Activated CD4-positive, alpha-beta T cell treated with anti-CD3 and anti-CD28 coated beads, Interleukin-2, amount 50 U/mL, for 4 hours (primary cell): ENCODE data around the gene HLA-DRB1.
"Not testable (repeated sequence)": the region's sequence is repeated elsewhere in the genome, so short reads cannot be mapped to it uniquely, and the experiment has no call there.

Source experiments
- DNase-seq, 2 experiments: peaks; one replicate each; pipeline ENCODE4 v3.0.0-alpha.2; 2020

HLA-DRB1 gene

DNA sequence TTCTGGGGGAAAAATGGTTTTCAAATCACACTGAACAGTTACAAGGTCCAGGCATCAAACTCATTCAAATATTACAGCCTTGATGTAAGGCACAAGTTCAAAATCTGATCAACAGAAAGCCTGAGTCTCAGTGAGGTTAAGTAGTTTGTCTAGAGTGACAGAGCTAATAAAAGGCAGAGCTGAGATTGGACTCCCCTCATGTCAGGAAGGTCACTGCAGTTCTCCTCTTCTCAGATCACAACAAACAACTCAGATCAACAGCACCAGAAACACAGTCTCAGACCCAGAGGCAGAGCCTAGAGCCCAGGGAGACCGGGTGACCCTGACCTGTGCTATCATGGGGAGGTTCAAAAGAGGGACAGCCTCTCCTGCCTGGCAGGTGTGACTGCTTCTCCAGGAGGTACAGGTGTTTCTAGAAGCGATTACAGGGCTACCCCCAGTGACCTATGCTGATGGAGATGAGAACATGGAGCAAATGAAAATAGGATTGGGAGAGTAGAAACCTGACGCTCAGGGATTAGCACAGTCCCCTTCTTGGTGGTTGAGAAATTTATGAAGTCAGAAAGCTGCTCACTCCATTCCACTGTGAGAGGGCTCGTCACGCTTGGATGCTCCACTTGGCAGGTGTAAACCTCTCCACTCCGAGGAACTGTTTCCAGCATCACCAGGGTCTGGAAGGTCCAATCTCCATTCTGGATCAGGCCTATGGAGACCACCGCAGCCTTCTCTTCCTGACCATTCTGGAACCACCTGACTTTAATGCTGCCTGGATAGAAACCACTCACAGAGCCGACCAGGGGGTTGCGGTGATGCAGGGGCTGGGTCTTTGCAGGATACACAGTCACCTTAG lies 35.3 kb downstream of the HLA-DRB1 start:
- no peak for DNase-seq

DNA sequence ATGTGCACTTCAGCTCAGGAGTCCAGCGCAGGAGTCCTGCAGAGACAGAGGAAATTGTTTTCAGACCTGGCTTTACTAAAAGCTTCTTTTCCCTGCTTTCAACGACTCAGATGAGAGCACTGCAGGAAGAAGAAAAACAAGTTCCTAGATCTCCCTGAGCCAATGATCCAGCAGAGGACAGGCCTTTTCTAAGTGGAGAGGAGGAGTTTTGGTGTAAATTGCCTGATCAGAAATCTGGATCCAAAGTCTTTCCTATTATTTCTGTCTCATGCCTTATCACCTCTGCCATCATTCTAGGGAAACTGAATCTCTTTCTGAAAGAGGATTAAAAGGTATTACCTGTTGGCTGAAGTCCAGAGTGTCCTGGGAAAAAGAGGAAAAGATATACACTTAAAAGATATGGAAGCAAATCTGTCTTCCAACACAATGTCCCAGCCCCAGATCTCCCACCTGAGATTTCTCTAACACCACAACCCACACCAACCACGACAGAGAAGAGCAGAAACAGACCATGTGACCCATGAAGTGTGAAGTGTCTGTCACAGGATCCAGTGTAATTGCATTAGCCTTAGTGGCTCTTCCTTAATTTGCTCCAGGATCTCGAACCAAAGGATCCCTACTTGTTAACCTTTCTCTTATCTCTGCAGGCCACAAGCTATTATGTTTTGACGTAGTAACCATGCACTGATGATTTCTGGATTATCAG lies 36.5 kb downstream of the HLA-DRB1 start:
- DNase-seq: no peak

DNA sequence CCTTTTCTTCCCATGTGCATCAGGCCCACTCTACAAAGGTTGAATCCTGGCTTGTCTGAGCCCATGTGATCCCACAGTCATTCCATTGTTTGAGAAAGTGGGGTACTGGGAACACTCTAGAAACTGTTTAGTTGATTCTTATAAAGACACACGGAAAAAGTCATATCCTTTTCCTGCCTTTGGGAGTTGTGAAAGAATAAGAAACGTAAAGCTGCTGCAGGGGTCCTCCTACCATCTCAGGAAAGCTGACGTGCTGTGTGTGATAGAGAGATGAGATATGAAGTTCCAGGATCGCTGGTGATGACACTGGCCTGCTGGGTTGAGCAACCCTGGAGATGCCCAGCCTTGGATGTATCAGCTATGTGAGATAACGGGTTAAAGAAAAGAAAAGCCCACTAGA lies 38.2 kb downstream of the HLA-DRB1 start:
- DNase-seq: no peak

DNA sequence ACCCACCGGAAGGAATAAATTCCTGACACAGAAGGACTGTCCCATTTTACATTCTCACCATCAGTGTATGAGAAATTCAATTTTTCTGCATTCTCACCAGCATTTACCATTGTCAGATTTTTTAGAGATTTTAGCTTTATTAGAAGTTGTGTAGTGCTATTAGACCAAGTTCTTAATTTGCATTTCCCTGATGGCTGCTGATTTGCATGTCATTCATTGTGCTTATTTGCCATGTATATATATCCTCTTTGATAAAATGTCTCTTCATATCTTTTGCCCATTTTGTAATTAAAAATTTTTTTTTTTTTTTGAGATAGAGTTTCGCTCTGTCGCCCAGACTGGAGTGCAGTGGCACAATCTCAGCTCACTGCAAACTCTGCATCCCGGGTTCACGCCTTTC lies 49.8 kb downstream of the HLA-DRB1 start:
- no peak for DNase-seq

DNA sequence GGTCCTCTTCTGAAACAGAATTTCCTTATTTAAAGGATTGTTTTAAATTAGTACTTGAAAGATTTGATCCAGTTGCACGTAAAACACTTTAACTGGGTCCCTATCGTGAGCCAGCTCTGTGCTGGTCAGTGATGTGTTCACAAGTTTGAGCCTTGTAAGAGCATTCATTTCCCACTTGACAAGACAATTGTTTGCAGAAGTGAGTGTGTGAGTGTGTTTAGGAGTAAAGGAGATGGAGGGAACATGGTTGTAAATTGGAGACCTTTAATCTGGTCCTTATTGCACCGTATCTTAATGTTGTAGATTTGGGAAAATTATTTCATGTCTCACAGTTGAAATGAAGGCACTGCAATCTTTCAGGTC lies 59.2 kb downstream of the HLA-DRB1 start:
- not testable (repeated sequence) for DNase-seq

DNA sequence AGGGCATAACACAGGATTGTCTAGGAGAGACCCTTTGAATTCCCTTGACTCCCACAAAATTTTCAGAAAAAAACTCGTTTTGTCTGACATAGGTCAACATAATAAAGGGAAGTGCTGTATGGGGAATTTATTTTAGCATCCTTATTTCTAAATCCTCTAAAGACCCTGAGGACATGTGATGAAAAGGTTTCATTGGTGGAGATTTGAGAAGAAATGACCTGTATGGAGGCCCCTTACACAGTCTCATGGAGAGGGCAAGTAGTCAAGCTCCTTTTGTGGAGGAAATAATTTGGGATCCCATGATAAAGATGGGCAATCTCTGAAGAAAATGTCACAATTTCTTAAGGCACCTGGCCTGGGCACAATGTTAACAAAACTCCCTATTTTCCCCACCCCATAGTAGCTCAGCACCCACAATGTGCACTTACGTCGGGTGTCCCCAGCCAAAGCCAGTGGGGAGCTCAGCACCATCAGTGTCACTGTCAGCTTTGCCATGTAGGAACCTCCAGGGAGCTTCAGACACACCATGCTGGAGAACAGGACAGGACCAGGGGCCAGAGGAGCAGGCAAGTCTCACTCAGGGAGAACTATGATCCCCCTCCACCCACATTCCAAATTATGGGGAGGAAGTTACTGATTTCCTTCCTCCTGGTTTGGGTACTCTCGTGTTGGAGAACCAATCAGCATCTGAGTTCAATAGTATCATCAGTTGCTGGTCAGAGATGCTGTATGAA lies 59.8 kb downstream of the HLA-DRB1 start, which contains the start of gene HLA-DRB5:
TSS of gene HLA-DRB5 (minus strand) at position 591 of the 734 bp plus-strand sequence. CDS start at position 528, 63 bp downstream.
- DNase-seq: no peak
